Glutamatergic neuron (in vitro differentiated cells): ENCODE measurements around the gene OGFR. TPM values are rescaled to one million over a fixed set of nuclear protein-coding genes. Genes with fewer than 3 reads are reported as not detected.

Source experiments
- DNase-seq: peaks from one replicate; pipeline ENCODE4 v3.0.0; 2022
- H3K27ac Mint-ChIP-seq: one replicate; pipeline ENCODE4 v1.8.0; 2020; ENCODE audit warnings: mild to moderate bottlenecking, mixed read lengths, inconsistent platforms; ENCODE audit not compliant: unreplicated experiment
- H3K27me3 Mint-ChIP-seq: one replicate; pipeline ENCODE4 v1.8.0; 2020; ENCODE audit warnings: mild to moderate bottlenecking, moderate library complexity, mixed read lengths, inconsistent platforms; ENCODE audit not compliant: unreplicated experiment
- H3K36me3 Mint-ChIP-seq: one replicate; pipeline ENCODE4 v1.8.0; 2020; ENCODE audit warnings: mild to moderate bottlenecking, mixed read lengths, inconsistent platforms; ENCODE audit not compliant: unreplicated experiment
- H3K4me1 Mint-ChIP-seq: one replicate; pipeline ENCODE4 v1.8.0; 2020; ENCODE audit warnings: mild to moderate bottlenecking, low read depth, mixed read lengths, inconsistent platforms; ENCODE audit not compliant: unreplicated experiment
- H3K4me3 Mint-ChIP-seq: one replicate; pipeline ENCODE4 v1.8.0; 2020; ENCODE audit warnings: mild to moderate bottlenecking, mixed read lengths, inconsistent platforms; ENCODE audit not compliant: unreplicated experiment
- H3K9me3 Mint-ChIP-seq: one replicate; pipeline ENCODE4 v1.8.0; 2020; ENCODE audit warnings: mild to moderate bottlenecking, moderate library complexity, mixed read lengths, inconsistent platforms; ENCODE audit not compliant: unreplicated experiment
- total RNA-seq: library from RNA; stranded (reverse); fragmentation: NEBNext Ultra II Directional; extraction: Animal tissue kit (Norgen Biotek cat#: 25700); gene quantifications from one replicate; pipeline ENCODE4 v1.2.1, GENCODE V29; 2021; ENCODE audit not compliant: unreplicated experiment
- TF ChIP-seq, protein P1 (sequence below): fragments of 200-600 bp; sonication (generic); IDR thresholded peaks from one replicate; pipeline ENCODE4 v1.5.0; 2021; ENCODE audit not compliant: partially characterized antibody, unreplicated experiment

The OGFR gene
- total RNA-seq, 1 donor from 2014 or later: 70.5 TPM

DNA sequence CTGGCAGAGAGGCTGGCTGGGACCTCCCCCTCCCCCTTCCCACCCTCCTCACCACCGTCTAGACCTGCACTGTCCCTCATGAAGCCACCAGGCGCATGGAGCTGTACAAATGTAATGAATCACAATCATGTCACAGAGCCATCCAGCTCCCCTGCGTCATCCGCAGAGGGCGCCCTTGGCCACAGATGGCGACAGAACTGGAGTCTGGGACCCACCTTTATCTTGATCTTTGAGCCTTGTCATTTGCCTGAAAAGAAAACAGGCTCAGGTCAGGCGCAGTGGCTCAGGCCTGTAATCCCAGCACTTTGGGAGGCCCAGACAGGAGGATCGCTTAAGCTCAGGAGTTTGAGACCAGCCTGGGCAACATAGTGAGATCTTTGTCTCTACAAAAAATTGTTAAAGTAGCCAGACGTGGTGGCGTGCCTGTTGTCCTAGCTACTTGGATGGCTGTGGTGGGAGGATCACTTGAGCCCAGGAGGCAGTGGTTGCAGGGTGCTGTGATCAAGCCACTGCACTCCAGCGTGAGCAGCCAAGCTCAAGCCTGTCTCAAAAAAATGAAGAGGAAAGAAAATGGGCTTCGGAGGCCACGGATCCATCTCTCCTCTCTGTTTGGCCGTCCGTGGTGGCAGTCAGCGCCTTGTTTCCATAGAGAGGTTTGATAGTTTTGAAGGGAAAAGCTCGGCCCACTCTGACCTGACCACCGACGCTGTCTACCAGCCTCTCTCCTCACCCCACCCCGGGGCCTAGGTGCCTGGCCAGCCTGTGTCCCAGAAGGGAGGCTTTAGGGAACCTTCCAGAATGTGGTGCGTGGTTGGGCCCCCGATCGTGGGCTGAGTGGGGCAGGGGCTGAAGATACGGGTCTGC is 18.4 kb downstream of the OGFR start:
- Mint-ChIP-seq H3K27ac (peak overlapping the region; percentile 70), H3K27me3 (peaks cover 5% of the 10 kb centered on the region), H3K36me3 (no peaks in the 10 kb centered on the region), H3K4me1 (peaks cover 12% of the 10 kb centered on the region), H3K9me3 (peaks cover 3% of the 10 kb centered on the region), H3K4me3 (no peak overlapping the region)
- peak; percentile 74 for DNase-seq
- TF ChIP-seq, protein P1, sequence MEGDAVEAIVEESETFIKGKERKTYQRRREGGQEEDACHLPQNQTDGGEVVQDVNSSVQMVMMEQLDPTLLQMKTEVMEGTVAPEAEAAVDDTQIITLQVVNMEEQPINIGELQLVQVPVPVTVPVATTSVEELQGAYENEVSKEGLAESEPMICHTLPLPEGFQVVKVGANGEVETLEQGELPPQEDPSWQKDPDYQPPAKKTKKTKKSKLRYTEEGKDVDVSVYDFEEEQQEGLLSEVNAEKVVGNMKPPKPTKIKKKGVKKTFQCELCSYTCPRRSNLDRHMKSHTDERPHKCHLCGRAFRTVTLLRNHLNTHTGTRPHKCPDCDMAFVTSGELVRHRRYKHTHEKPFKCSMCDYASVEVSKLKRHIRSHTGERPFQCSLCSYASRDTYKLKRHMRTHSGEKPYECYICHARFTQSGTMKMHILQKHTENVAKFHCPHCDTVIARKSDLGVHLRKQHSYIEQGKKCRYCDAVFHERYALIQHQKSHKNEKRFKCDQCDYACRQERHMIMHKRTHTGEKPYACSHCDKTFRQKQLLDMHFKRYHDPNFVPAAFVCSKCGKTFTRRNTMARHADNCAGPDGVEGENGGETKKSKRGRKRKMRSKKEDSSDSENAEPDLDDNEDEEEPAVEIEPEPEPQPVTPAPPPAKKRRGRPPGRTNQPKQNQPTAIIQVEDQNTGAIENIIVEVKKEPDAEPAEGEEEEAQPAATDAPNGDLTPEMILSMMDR: peak; percentile 12

DNA sequence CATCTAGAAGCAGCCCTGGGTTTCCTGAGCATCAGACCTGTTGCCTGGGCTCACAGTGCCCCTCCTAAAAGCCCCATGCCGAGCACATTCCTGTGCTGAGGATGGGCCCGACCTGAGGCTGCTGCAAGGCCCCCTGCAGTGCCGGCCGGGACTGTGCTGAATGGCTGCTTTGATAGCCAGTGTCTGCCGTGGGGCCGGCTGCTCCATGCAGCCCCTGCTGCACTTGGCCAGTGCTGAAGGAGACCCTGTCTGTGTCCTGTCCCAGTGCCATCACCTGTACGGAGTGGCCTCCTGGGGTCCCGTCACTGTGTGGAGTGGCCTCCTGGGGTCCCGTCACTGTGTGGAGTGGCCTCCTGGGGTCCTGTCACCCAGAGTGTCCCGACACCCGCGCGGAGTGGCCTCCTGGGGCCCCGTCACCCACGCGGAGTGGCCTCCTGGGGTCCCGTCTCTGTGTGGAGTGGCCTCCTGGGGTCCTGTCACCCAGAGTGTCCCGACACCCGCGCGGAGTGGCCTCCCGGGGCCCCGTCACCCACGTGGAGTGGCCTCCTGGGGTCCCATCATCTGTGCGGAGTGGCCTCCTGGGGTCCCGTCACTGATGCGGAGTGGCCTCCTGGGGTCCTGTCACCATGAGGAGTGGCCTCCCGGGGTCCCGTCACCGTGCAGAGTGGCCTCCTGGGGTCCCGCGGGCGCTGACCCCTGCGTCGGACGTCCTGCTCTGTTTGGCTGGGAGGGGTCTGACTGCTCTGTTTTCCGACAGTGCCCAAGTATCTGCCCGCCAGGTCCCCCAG is 19.2 kb downstream of the OGFR start:
- no peak overlapping the region for H3K27ac Mint-ChIP-seq
- H3K4me3 Mint-ChIP-seq: no peak overlapping the region
- peaks cover 5% of the 10 kb centered on the region for H3K27me3 Mint-ChIP-seq
- TF ChIP-seq, protein P1: no peak
- peaks cover 12% of the 10 kb centered on the region for H3K4me1 Mint-ChIP-seq
- no peak for DNase-seq
- peaks cover 3% of the 10 kb centered on the region for H3K9me3 Mint-ChIP-seq
- H3K36me3 Mint-ChIP-seq: no peaks in the 10 kb centered on the region

- peak; percentile 72 for DNase-seq
- Mint-ChIP-seq H3K4me1 (peaks cover 12% of the 10 kb centered on the region), H3K4me3 (no peak overlapping the region), H3K36me3 (no peaks in the 10 kb centered on the region), H3K9me3 (peaks cover 3% of the 10 kb centered on the region), H3K27me3 (peaks cover 5% of the 10 kb centered on the region), H3K27ac (no peak overlapping the region)
- TF ChIP-seq, protein P1: no peak
These were observed 20.1 kb downstream of the OGFR start for GRCh38 chr20:62824476-62825332.

DNA sequence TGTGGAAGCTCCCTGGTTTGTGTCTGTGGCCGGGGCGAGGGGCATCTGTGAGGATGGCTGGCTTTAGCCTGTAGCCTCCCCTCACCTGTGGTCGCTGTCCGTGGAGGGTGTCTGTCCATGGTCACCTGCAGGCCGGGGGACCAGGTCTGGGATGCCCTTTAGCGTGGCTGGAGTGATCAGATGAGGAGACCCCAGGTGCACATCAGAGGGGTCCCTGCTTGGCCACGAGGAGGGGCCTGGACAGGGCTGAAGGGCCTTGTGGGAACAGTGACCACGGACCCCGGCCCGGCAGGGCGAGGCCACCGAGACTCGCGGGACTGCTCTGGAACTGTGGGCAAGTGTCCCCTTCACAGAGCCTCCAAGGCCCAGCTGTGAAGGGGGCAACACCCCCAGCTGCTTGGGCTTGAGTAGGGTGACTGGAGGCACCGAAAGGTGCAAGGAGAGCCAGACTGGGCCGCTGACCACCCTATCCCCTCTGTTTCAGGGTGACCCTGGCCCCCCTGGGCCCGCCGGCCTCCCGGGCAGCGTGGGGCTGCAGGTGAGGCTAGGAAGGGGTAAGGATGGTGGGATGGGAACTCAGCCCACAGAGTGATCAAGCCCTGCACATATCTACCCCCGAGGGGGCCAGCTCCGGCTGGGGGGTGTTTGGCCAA is 20.8 kb downstream of the OGFR start:
- Mint-ChIP-seq H3K27me3 (peaks cover 5% of the 10 kb centered on the region), H3K27ac (no peak overlapping the region), H3K4me3 (no peak overlapping the region), H3K9me3 (peaks cover 3% of the 10 kb centered on the region), H3K36me3 (no peaks in the 10 kb centered on the region), H3K4me1 (peaks cover 9% of the 10 kb centered on the region)
- TF ChIP-seq, protein P1: no peak
- no peak for DNase-seq
